ENCODE measurements around the gene NDUFB10.
A peak's percentile ranks its signal among the peaks of the same experiment; 100 is the strongest.

The NDUFB10 gene

GRCh38 chr16:1989209-1990100, 30.1 kb downstream of the NDUFB10 start, which contains the start of gene SYNGR3:
TSS of gene SYNGR3 (plus strand) at chr16:1989970. CDS start at chr16:1990103, 133 bp downstream.
- no peak for DNase-seq

DNA sequence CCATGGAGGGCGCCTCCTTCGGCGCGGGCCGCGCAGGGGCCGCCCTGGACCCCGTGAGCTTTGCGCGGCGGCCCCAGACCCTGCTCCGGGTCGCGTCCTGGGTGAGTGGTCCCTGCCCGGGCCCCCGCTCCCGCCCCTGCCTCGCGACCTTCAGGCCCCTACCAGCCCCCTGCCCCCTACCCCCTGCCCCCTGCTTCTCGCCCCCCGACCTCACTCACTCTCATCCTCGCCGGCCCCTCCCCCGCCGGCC, 30.7 kb downstream of the NDUFB10 start:
- no peak for DNase-seq

DNA sequence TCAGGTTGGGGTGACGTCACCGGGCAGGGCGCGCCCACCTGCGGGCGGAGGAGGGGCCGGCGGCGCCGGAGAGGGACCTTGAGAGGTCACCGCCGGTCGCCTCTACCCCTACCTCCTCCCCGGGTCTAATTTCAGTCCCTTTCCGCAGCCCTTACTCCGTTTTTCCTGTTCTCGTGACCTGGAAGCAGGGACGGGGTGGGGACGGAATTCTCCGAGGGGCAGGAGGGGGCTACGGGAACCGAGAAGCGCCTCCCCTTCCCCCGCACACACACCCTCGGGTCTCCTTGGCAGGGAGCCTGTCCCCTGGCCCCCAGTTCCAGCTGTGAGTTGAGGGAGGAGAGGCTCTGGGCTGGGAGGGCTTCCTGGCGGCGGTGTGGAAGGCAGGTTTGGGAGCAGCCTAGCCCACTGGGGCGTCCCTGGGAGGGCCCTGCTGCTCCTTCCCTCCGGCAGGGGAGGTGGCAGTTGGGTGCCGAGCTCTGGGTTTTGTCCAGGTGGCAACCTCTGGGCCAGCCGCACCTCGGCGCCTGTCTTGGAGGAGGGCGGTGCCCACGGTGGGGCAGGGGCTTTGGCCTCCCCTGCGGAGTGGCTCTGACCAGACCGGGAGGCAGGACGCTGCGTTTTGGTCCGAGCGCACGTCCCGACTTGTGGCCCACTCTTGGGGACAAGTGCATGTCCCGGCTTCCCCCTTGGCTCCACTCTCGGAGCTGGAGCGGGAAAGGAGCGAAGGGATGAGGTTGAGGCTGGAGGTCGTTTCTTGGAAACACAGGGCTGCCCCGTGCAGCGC, 31.2 kb downstream of the NDUFB10 start:
- DNase-seq = no peak

DNA sequence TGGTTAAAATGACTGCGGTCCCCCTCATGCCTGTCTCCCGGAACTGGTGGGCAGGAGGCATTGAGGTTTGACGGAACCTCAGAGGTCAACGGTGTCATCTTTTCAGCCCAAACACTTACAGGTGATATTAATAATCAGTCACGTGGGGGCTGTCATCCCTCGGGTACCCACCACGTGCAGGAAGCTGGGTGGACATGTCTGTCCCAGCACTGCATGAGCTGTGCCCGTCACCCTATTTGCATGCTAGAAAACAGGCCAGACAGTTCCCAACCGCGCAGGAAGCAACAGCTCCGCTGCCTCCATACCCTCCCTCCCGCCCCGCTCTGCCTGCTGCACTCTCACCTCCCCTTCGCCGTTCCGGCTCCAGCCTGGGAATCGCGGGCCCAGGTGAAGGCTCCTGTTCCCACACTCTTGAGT, 31.8 kb downstream of the NDUFB10 start:
- no peak for DNase-seq

DNA sequence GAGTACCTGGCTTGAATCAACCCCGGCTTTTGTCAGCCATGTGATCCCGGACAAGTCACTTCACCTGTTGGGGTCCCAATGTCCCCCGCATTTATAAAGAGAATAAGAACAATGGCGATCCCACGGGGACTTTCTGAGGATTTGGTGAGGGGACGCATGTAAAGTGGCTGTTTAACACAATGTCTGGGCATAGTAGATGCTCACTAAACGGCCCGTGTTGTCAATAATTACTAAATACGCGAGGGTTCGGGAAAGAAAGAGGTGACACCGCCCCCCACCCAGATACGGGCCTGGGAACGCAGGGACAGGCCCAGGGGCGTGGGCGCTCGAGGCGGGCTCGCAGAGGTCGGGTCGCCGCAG, 32.2 kb downstream of the NDUFB10 start:
- DNase-seq = no peak

GRCh38 chr16:1991948-1992703, 32.8 kb downstream of the NDUFB10 start:
- no peak for DNase-seq

- DNase-seq = no peak
Measured at GRCh38 chr16:1992704-1993317, 33.5 kb downstream of the NDUFB10 start.

DNA sequence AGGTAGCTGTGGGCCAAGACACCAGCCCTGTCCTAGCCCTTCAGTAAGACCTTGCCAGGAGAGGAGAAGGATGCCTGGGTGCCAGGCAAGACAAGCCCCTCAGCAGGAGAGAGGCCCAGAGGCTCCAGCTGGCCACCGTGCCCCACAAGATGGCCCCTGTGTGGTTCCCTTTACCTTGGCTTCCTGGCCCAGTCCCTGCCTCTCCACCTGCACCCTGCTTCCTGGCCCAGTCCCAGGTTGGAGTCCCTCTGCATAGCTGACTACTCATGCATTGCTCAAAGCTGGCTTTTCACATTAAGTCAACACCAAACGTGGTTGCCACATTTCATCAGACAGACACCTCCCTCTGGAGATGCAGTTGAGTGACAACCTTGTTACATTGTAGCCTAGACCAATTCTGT, 34.4 kb downstream of the NDUFB10 start:
- no peak for DNase-seq

- no peak for DNase-seq
Measured at GRCh38 chr16:1997494-1998359, 38.4 kb downstream of the NDUFB10 start.

DNA sequence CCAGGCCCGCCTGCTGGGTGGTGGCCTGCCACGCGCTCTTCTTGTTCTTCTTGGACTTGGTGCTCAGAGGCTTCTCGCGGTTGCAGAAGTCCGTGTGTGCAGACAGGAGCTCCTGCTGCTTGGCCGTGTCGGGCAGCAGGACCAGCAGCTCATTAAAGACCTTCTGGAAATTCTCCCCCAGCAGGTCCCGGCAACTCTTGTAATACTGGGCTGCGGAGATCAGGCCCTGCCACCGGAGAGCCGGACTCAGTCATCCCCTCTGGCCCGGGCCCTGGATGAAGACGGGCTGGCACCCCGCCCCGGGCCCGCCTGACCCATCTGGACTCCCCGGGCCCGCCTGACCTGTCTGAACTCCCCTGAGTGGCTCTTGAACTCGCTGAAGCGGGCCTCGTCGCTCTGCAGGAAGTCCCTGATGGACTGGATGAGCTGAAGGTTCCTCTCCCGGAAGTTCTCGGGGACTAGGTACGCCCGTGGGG, 39.1 kb downstream of the NDUFB10 start:
- DNase-seq = no peak

DNA sequence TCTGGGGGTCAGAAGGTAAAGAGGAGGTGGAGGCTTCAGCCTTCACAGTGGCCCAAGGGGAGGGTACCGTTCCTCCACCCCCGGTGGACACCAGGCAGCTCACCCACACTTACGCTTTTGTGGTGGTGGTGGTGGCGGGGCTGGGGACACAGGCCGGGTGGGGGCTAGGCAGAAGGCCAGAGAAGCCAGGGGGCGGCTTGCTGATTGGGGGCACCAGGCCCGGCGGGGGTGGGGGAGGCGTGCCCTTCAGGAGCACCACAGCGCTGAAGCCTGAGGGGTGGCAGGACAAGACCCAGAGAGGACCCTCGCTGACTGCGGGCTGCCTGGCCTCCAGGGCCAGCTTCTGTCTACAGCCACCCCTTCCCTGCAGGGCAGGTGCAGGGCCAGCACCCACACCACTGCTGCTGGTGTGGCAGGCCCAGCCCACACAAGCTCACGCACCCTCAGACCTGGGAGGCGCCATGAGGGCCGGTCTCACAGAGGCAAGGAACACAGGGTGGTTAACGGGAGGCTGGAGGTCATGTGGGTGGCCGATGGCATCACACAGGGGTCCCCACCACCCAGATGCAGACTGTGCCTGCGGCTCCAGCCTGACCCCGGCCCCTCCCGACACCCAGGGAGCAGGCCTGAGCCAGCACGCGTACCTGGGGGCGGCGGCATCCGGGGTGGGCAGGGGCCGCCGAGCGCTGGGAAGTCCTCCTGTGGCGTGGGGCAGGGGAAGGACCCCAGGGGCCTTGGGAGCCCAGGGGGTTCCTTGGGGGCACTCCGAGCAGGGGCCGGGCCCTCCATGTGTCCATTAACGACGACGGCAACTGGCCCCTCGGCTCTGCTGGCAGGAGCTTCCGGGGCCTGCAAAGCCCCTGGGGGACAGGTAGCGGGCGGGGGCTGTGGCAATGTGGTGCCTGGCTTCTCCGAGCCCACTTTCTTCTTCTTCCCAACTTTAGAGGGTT, 39.8 kb downstream of the NDUFB10 start:
- DNase-seq = no peak

DNA sequence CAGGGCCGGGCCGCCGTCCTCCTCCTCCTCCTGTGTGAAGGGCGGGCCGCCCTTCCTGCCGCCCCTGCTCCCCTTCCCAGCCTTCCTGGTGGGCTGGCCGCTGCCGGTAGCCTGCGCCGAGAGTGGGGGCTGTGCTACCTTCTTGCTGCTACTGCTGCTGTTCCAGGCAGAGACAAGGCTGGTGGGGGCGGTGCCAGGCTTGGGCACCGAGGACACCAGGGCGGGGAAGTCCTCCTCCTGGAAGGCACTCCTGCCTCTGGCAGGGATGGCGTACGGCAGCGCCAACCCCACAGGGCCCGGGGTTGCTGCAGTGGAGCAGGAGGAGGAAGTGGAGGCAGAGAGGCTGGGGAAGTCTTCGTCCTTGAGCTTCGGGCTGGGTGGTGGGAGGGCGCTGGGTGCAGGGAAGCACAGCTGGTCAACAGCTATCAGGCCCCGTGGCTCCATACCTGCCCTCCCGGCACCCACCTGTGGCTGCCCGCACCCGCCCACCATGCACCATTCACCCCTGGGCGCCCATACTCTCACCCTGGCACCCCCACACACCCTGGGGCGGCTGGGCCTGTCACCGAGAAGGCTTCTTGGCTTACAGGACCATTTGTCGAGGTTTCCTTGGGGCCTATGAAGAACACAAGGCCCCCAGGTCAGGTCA, 40.7 kb downstream of the NDUFB10 start:
- DNase-seq = no peak

DNA sequence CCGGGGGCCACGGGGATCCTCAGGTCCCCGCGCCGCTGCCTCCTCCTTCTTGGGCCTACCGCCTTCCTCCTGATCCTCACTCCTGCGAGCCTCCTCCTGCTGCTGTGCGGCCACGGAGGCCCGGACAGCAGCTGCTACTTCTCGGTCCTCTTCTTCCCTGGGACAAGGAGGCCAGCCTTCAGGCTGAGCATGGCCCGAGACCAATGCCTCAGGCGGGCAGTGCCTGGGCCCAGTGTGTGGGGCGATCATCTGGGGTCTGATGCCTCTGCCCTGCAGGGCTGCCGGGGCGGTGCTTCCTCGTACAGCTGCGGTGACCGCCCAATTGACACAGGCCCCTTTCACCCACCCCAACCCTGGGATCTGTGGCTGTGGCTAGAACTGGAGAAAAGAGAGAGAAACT, 41.7 kb downstream of the NDUFB10 start:
- no peak for DNase-seq

GRCh38 chr16:2001456-2002355, 42.4 kb downstream of the NDUFB10 start:
- no peak for DNase-seq

GRCh38 chr16:2002406-2003230, 43.3 kb downstream of the NDUFB10 start:
- DNase-seq = no peak

- no peak for DNase-seq
Measured at GRCh38 chr16:2003231-2003826, 44.0 kb downstream of the NDUFB10 start.

DNA sequence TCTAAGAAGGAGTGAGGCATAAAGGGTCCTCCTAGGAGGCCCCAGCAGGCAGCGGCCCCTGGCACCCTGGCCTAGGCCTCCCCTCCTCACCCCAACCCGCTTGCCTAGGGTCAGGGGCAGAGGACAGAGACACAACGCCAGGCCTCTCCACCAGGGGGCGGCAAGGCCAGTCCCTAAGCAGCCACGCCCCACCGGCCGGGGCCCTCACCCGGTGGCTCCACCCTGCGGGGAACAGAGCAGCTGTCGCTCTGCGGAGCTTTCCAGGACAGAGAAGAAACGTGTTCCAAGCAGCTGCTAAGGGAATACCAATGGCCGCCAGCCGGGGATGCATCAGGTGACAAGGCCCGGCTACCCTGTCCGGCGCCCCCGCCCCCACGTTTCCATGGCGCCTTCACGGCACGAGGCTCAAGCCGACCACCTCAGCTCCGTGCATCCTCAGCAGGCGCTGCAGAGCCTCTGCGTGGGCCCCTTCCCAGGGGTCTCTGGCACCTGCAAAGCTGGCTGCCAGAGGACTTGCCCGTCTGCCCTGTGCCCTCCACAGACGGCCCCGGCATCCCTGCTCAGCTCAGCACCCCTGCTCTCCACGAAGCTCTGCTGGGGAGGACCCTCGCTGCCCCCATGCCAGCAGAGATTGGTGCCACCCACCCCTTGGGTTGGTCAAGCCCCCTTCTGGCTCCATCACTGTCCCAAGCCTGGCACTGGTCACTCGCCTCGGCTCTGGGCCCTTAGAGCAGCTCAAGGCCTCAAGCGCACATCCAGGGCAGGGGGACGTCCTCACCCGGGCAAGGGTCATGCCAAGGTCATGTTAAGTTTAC, 44.7 kb downstream of the NDUFB10 start:
- DNase-seq = peak; percentile 89
